GM21390 (cell line): ENCODE measurements around the gene PRSS38.

Experiments
- ATAC-seq: cut with Tn5 transposase; IDR thresholded peaks from one replicate; pipeline ENCODE4 v1.9.1; 2021; ENCODE audit not compliant: unreplicated experiment

PRSS38 gene

DNA sequence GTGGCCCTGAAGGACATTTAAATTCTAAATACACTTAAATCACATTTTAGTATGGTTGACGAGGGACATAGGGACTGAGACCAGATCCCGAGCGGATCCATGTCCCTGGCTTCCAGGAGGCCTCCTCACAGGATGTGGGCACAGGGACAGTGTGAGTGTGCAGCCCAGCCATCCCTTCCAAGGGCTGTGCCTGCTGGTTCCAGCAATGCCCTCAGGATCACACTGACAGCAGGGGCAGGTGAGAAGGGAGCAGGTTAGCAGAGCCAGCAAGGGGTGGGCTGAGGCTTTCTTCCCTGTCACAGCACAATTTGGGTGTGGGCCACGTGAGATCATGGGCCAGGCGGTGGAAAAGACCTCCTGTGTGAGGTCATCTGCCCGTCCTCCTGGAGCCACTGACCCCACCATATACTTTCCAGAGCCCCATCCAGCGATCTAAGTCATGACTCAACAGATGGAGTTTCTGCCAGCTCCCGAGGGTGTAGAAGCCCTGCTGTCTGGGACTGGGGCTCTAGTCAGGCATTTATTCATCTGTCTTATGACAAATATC is 37.0 kb upstream of the PRSS38 start:
- ATAC-seq, result no peak

DNA sequence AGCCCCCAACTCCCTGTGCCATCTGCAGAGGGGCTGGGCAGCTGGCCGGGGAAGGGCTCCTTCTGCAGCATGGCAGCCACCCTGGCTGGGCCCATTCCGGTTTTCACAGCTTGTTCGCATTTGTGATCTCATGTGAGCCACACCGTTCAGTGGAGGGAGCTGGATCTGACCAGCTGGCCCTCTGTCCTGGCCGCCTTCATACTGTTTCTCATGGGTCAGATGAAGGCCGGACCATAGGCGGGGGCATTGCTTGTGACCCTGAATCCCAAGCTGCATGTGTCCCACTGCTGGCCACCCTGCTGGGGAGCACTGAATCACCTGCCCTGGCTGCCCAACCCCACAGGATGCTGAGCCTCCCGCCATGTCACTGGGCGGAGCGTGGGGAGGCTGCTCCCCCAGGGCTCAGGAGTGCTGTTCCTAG is 36.4 kb upstream of the PRSS38 start:
- ATAC-seq, result no peak

DNA sequence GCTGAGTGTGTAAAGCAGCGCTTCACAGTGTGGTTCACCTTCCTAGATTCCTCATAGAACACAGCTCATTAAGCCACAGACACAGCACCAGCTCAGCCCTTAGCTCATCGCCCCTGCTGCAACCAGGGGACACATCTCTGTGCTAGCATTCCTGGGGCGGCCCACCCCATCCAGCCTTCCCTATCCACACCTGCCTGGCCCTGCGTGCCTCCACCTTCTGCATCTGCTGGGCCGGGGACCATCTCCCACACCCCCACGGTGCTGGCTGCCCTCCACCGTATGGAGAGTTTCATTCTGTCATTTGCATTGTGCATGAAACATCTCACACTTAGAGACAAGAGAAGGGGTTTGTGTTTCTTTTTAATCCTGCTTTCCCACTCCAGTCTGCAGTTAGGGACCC is 35.8 kb upstream of the PRSS38 start:
- no peak for ATAC-seq

DNA sequence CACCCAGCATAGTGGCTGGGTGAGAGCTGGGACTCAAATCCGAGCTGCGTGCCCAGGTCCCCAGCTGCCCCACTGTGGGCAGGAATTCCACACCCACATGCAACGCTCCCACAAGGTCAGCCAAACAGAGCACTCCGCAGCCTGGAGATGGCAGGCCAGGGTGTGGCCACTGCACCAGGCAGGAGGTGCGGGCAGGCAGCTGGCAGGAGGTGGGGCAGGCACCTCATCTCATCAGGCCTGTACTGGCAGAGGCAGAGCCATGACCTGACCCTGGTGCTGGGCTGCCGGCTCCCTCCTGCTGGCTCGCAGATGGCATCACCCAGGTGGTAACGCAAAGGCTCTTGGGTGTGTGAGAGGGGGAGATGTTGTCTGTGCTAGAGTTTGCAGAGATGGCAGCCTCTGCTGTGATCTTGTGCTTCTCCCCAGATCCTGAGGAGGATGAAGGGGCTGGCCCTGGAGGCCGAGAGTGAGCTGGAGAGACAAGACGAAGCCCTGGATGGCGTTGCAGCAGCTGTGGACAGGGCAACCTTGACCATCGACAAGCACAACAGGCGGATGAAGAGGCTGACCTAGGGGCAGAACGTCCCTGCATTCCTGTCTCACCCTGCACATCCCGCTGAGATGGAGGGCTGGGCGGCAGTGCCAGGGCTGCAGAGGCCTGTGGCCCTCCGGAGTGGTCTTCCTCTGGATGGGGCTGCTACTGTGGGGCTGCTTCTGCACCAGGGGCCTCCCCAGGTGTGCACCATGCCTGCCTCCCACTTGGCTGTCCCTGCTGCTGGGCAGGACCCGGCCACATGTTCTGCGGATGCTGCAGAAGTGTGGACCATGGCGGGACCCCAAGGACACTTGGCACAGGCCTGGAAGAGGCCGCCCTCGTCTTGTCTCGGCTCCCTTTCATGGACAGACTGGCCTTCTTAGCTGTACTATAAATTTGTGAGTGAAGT is 35.1 kb upstream of the PRSS38 start:
- ATAC-seq, result no peak

DNA sequence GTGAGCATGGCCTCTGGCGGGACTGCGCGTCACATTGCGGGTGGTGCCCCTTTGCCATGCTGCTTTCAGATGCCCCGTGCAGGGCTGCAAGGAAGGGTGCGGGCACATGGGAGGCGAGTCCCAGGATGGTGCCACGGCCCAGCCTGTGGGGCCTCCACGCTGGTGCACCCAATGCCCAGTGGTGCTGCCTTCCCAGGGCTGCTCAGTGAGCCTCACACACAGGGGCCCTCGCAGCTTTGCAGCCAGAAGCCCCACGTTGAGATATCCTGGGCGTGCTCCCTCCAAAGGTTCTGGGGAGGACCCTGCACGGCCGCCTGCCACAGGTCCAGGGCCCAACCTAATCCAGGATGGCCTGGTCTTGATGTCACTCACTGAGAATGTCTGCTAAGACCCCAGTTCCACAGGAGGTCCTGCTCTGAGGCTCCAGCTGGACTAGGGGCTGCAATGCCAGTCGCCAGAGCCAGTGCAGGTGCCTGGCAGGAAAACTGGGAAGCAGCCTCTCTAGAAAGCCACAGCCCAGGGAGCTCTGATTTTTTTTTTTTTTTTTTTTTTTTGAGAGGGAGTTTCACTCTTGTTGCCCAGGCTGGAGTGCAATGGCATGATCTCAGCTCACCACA is 34.1 kb upstream of the PRSS38 start:
- ATAC-seq, result no peak

DNA sequence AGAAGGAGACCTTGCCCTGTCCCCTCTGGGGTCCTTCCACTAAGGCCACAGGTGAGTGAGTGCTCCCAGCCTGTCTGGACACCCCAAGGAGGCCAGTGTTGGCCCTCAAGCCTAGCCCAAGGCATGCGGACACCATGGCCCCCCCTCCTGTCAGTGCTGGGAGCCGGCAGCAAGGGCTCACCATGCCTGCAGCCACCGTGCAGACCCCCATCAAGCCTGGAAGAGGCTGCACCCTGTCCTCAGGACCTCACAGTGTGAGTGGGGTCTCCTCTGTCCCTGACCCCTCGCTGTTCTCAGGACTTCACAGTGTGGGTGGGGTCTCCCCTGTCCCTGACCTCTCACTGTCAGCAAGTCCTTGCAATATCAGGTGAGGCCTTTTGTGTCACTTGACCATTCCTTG is 33.2 kb upstream of the PRSS38 start:
- ATAC-seq, result no peak

DNA sequence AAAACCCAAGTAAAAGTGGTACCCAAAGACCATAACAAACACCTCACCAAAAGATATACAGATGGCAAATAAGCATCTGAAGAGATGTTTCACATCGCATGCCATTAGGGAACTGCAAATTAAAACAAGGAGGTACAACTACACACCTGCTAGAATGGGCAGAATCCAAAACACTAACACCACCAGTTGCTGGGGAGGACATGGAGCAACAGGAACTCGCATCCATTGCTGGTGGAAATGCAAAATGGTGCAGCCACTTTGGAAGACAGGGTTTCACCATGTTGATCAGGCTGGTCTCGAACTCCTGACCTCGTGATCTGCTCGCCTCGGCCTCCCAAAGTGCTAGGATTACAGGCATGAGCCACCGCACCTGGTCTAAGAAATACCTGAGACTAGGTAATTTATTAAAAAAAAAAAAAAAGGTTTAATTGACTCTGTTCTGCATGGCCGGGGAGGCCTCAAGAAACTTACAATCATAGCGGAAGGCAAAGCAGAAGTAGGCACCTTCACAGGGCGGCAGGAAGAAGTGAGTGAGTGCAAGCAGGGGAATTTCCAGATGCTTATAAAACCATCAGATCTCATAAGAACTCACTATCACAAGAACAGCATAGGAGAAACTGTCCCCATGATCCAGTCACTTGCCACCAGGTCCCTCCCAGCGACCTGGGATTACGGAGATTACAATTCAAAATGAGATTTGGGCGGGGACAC is 30.2 kb upstream of the PRSS38 start:
- ATAC-seq, result no peak

DNA sequence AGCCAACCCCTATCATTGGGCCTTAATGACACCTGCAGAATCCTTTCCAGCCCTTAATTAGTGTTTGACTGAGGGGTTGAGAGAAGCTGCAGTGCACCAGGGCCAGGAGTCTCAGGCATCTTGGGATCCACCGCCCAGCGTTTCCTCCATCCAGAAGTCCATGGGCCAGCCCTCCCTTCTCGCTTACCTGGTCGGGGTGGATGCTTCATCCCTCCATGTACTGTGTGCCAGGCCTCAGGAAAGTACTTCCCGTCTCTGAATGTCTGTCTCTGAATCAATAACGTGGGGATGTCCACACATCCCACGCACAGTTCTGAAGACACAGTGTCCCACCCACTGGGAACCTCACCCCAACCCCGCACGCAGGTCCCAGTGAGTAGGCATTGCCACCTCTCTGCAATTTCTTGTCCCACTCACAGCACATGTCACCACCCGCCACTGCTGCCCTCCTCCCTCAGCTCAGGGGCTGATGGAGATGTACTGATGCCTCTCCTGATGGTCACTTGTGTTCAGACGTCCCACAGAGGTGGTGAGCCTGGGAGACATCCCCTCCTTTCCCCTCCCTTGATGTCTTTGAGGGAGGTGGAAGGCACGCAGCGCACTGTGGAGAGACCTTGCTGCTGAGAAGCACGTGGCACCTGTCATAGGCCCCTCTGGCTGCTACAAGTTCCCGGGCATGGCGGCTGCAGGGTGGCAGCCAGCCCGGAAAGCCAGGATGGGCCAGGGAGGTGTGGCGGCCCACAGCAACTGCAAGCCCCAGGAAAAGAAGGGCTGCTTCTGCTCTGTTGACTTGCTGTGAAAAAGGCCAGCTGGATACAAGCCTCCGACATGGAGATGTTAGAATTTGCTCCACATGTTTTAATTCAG is 29.4 kb upstream of the PRSS38 start:
- no peak for ATAC-seq

DNA sequence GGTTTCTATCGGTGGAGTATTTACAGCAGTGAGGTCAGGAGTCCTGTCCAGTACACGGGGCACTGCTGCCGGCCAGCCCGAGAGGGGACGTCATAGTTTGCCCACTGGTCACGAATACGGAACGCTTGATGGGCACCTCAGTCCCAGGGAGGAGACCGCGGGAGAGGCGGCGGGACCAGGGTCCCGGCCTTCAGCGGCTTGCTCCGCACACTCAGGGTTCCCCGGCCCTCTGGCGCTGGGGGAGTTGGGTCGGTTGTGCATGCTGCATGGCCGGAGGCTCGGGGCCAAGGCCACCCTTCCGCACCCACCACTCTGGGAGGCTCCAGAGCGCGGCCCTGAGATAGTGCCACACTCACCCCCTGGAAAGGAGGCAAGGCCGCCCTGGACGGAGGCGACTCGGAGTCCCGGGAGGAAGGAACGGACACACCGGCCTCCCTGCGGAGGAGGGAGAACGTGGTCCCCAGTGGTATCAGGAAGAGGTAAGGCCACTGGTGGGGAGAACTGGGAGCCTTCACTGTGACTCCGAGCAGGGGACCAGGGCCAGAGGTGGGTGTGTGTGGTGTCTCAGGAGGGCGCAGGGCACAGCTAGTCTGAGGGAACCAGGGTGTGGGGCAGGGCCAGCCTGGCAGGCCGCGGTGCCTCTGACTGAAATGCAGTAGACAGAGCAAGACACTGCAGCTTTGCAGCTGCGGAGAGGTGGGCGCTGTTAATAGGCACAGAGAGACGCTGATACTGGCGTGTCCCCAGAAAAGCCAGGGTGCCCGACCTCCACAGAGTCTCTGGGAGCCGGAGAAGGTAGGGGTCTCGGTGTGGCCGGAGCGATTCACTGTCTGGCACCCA is 28.6 kb upstream of the PRSS38 start:
- ATAC-seq, result peak; percentile 2

DNA sequence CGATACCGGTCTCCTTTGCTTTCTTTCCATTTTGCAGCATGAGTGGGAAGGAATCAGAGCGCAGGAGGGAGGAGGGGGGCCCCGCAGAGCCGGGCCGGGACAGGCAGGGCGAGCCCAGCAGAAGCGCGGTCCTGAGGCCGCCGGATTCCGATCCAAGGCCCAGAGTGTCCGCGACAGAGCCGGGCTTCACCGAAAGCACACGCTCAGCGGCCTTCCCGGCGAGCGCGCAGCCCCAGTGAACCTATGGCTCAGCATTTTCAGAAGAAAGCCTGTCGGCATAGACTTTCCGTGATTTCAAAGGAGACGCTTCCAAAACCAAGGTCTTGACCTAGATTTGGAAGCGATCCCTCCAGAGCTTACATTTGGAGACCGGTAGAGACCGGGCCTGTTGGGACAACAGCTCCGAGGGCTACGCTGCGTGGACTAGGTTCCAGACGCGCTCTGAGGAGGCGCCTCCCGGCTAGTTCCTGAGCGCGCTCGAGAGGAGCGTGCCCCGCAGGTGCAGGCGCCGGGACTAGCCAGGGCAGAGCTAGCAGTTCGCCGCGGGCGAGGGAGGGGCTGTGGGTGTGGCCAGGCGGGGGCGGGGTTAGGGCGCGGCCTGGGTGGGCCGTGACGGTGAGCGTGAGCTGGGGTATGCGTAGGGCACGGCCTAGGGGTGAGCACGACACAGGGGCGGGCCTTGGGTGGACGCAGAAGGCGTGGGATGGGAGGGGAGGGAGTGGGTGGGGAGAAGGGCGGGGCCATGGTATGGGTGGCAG is 27.8 kb upstream of the PRSS38 start:
- ATAC-seq, result peak; percentile 89

DNA sequence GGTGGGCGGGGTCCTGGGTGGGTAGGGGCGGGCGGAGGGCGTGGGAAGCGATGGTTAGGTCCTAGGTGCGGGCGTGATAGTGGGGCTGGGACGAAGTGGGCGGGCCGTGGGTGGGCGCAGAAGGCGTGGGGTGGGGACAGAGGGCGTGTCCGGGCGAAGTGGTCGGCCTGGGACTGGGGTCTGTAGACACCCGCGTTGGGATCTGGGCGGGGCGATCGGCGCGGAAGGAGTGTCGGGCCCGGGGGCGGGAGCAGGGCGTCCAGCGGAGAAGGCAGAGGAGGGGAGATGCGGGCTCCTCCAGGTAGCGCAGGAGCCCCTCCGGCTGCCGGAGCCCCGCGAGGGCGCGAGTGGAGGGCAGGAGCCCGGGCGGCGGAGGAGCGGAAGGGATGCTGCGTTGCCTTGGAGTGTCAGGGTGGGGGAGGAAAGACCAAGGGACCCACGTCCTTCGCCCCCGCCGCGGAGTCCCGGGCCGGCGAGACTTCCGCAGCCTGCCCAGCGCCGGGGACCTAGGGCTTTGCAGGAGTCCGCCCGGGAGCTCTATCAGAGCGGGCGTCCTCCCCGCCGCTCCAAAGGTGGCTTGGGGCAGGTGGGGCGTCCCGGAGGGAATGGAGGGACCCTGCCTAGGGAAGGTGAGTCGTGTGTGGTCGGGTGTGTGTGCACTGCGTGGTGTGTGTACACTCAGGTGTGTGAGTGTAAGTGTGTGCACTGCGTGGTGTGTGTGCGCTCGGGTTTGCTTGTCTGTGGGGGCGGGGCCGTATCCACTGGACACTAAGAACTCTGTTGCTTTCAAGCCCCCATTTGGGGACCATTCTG is 27.0 kb upstream of the PRSS38 start:
- ATAC-seq, result peak; percentile 66

DNA sequence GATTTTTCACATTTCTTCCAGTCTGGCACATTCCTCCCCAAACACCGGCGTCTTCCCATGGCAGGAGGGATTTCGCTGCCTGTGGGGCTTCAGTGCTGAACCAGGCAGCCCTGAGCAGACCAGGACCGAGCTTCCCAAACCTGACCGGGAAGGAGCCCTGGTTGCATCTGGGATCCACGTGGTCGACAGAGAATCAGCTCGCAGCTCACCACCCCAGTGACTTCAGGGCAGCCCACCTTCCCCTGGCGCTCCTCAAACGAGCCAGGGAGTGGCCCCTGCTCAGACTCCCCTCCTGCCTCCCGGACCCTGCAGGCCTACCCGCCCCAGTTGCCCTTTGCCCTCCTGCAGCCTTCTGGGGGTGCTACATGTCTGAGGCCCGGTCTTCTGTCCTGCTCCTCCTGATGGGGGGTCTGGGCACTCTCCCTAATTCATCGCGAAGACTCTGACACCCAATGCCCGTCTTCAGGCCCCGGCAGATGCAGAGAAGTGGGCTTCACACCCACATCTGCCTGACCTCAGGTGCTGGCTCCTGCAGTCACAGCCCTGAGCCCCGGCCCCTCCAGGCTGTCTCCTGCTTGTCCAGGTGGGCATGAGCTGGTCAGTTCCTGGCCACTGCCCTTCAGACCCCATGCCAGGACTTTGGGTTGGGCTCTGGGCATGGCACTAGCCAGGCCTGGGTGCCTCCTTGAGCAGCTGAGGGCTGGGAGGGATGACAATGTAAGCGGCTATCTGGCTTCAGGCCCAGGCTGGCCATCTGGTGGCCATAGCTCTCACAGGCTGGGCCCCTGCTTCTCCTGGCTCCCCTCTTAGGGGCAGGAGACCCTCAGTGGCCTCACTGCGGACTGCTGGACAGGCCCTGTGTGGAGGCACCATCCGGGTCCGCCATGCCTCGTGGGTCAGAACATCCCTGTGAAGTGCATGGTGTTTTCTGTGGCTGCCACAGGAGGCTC is 26.1 kb upstream of the PRSS38 start:
- no peak for ATAC-seq

DNA sequence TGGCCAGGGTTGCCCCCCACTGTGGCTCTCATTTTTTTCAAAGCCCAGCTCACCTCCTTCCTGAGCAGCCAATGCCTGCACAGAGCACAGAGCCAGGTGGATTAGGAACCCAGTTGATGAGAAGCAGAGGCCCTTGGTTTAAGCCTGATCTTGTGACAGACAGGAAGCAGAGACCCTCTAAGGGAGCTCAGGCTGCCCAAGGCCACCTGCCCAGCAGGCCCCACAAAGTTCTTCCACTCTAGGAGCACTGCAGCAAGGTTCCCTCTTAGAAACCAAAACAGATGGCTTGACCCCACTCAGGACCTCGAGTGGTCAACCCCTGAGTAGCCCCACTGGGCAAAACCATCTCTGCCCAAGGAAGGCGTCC is 25.5 kb upstream of the PRSS38 start:
- no peak for ATAC-seq

DNA sequence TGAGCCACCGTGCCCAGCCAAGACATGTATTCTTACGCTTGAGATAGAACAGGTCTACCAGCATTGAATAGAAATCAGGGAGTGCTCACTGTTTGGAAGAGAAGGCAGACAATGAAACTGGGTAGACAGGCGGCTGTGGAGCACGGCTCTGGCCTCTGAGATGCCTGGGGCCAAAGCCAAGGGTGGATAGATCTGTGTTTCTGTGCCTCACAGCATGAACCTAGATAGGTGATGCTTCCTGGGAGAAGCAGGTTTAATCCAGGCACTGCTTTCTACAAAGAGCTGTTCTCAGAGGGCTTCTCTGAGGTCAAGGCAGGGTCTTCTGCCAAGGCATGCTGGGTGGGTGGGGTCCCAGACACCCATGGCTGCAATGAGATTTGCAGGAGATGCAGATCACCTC is 24.6 kb upstream of the PRSS38 start:
- no peak for ATAC-seq

DNA sequence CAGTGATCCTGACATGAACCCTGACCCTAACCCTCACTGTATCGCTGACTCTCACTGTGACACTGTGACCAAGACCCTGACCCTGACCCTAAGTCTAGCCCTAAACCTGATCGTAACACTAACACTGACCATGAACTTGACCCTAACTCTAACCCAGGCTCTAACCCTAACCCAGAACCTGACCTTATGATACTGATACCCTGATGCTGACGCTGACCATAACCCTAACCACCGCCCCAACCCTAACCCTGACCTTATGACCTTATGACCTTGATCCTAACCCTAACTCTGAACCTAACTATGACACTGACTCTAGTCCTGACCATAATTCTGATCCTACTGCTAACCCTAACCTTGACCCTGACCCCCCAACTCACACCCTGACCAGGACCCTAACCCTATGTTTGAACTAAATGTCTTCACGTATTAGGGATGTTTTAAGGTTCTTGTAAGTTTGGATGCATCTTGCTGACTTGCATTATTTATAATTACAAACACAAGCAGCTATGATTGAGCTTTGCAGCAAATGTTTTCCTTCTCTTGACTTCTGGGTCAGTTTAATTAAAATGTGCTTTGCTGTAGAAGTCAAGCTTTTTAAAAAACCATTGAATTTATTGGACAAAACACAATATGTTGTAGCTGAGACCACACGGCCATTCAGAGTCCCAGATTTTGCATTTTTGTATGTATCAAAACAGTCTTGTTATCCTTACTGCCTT is 23.9 kb upstream of the PRSS38 start:
- no peak for ATAC-seq
